ENCODE results near the gene TTC17.
"Not testable (repeated sequence)": the region's sequence is repeated elsewhere in the genome, so short reads cannot be mapped to it uniquely, and the experiment has no call there.

Gene TTC17

GRCh38 chr11:43358801-43359421 is at the start of gene TTC17:
Gene TTC17 (plus strand): TSS chr11:43358920. CDS start chr11:43358955, 35 bp downstream.
- DNase-seq, result peak; percentile 95

- DNase-seq, result peak; percentile 92
Observed at GRCh38 chr11:43311791-43312607, 46.7 kb upstream of the TTC17 start, which contains the start of gene API5. Gene API5 (plus strand): TSS chr11:43311996. CDS start chr11:43312128, 132 bp downstream.

- DNase-seq, result no peak
Observed at GRCh38 chr11:43315966-43316365, 42.8 kb upstream of the TTC17 start.

GRCh38 chr11:43316451-43316850 is 42.3 kb upstream of the TTC17 start:
- DNase-seq, result no peak

- DNase-seq, result peak; percentile 90
Observed at GRCh38 chr11:43327987-43328386, 30.7 kb upstream of the TTC17 start.

- no peak for DNase-seq
Observed at GRCh38 chr11:43328482-43328881, 30.2 kb upstream of the TTC17 start.

- DNase-seq, result no peak
Observed at GRCh38 chr11:43341159-43341558, 17.6 kb upstream of the TTC17 start.

- DNase-seq, result not testable (repeated sequence)
Observed at GRCh38 chr11:43351426-43351825, 7.3 kb upstream of the TTC17 start.

- no peak for DNase-seq
Observed at GRCh38 chr11:43354311-43354710, 4.4 kb upstream of the TTC17 start.

GRCh38 chr11:43356336-43356735 is 2.4 kb upstream of the TTC17 start:
- no peak for DNase-seq

- DNase-seq, result no peak
Observed at GRCh38 chr11:43358279-43358800, 380 bp upstream of the TTC17 start.

GRCh38 chr11:43359422-43359818 is 700 bp downstream of the TTC17 start:
- peak; percentile 41 for DNase-seq

GRCh38 chr11:43360361-43361032 is 1.8 kb downstream of the TTC17 start:
- DNase-seq, result no peak

GRCh38 chr11:43366677-43367076 is 8.0 kb downstream of the TTC17 start:
- DNase-seq, result peak; percentile 76

GRCh38 chr11:43367382-43368178 is 8.9 kb downstream of the TTC17 start:
- no peak for DNase-seq

- peak; percentile 54 for DNase-seq
Observed at GRCh38 chr11:43376065-43376464, 17.3 kb downstream of the TTC17 start.

GRCh38 chr11:43376594-43376993 is 17.9 kb downstream of the TTC17 start:
- DNase-seq, result peak; percentile 93

- no peak for DNase-seq
Observed at GRCh38 chr11:43377389-43377788, 18.7 kb downstream of the TTC17 start.

- no peak for DNase-seq
Observed at GRCh38 chr11:43378897-43379296, 20.2 kb downstream of the TTC17 start.

GRCh38 chr11:43381802-43382201 is 23.1 kb downstream of the TTC17 start:
- DNase-seq, result no peak

GRCh38 chr11:43382614-43383013 is 23.9 kb downstream of the TTC17 start:
- no peak for DNase-seq

- no peak for DNase-seq
Observed at GRCh38 chr11:43384393-43384792, 25.7 kb downstream of the TTC17 start.

- DNase-seq, result no peak
Observed at GRCh38 chr11:43392713-43393112, 34.0 kb downstream of the TTC17 start.
